IgD-negative memory B cell (primary cell): ENCODE data around the gene AGXT. TPM values are rescaled to one million over a fixed set of nuclear protein-coding genes. Genes with fewer than 3 reads are reported as not detected.

Source experiments
- H3K27ac Mint-ChIP-seq, 3 donors: one replicate each; pipeline ENCODE4 v1.8.0; 2020 to 2022; ENCODE audit warnings: mild to moderate bottlenecking in 3 of 3, mixed read lengths in 3 of 3, moderate library complexity in 1 of 3
- H3K27me3 Mint-ChIP-seq: one replicate; pipeline ENCODE4 v1.8.0; 2021; ENCODE audit warnings: mixed read lengths
- H3K36me3 Mint-ChIP-seq: one replicate; pipeline ENCODE4 v1.8.0; 2020; ENCODE audit warnings: mild to moderate bottlenecking, mixed read lengths
- H3K4me1 Mint-ChIP-seq, 3 donors: one replicate each; pipeline ENCODE4 v1.8.0; 2020 to 2022; ENCODE audit warnings: mixed read lengths in 3 of 3, mild to moderate bottlenecking in 1 of 3
- H3K4me3 Mint-ChIP-seq, 4 donors: one replicate each; pipeline ENCODE4 v1.8.0; 2020 to 2022; ENCODE audit warnings: mild to moderate bottlenecking in 4 of 4, mixed read lengths in 4 of 4, moderate library complexity in 3 of 4
- H3K9me3 Mint-ChIP-seq, 3 donors: one replicate each; pipeline ENCODE4 v1.8.0; 2020 to 2021; ENCODE audit warnings: mixed read lengths in 3 of 3, mild to moderate bottlenecking in 1 of 3
- polyA plus RNA-seq: library from polyadenylated mRNA; unstranded; fragments of 300-500 nt; fragmentation: Illumina TruSeq; gene quantifications from one replicate; pipeline ENCODE4 v1.2.3, GENCODE V29; 2021

Gene AGXT
- polyA plus RNA-seq, 1 donor from 2014 or later = not detected

- peaks cover 7% of the 10 kb centered on the region for H3K27me3 Mint-ChIP-seq
- H3K36me3 Mint-ChIP-seq = no peaks in the 10 kb centered on the region
- H3K9me3 Mint-ChIP-seq = peaks cover 0 to 3% (median 3%) of the 10 kb centered on the region in 3 donors
- no peak overlapping the region for H3K4me3 Mint-ChIP-seq
- peaks cover 0 to 4% (median 0%) of the 10 kb centered on the region in 3 donors for H3K4me1 Mint-ChIP-seq
- no peak overlapping the region for H3K27ac Mint-ChIP-seq
Measured at GRCh38 chr2:240927390-240927781, 58.8 kb downstream of the AGXT start.

- Mint-ChIP-seq H3K4me3 (no peak overlapping the region), H3K27me3 (peaks cover 7% of the 10 kb centered on the region), H3K36me3 (no peaks in the 10 kb centered on the region), H3K9me3 (peaks cover 0 to 3% (median 3%) of the 10 kb centered on the region in 3 donors), H3K27ac (no peak overlapping the region), H3K4me1 (peaks cover 0 to 4% (median 0%) of the 10 kb centered on the region in 3 donors)
Measured at GRCh38 chr2:240928476-240929363, 60.1 kb downstream of the AGXT start.

GRCh38 chr2:240929364-240930095 lies 60.9 kb downstream of the AGXT start:
- H3K4me1 Mint-ChIP-seq = peaks cover 0 to 4% (median 0%) of the 10 kb centered on the region in 3 donors
- H3K27me3 Mint-ChIP-seq = peaks cover 7% of the 10 kb centered on the region
- H3K27ac Mint-ChIP-seq = no peak overlapping the region
- H3K4me3 Mint-ChIP-seq = no peak overlapping the region
- H3K9me3 Mint-ChIP-seq = peaks cover 0 to 3% (median 3%) of the 10 kb centered on the region in 3 donors
- no peaks in the 10 kb centered on the region for H3K36me3 Mint-ChIP-seq

Other genes with a start within 250 kb of the AGXT start
- not detected for gene GPR35, start 243.3 kb upstream of the AGXT start, polyA plus RNA-seq
- not detected for gene AQP12B, start 185.9 kb upstream of the AGXT start, polyA plus RNA-seq
- not detected for gene AQP12A, start 177.0 kb upstream of the AGXT start, polyA plus RNA-seq
- gene KIF1A, start 48.6 kb upstream of the AGXT start, polyA plus RNA-seq = not detected
- not detected for gene MAB21L4, start 27.3 kb downstream of the AGXT start, polyA plus RNA-seq
- gene CROCC2, start 37.5 kb downstream of the AGXT start, polyA plus RNA-seq = not detected
- gene SNED1, start 129.8 kb downstream of the AGXT start, polyA plus RNA-seq = 17.0 TPM
- gene MTERF4, start 233.5 kb downstream of the AGXT start, polyA plus RNA-seq = 65.6 TPM